Measurements from ENCODE around the gene ECI2. TPM values are rescaled to one million over a fixed set of nuclear protein-coding genes. Genes with fewer than 3 reads are reported as not detected.

The ECI2 gene
- total RNA-seq = 10 to 100 TPM; 29.3 to 61.0 (median 34.8) TPM
- polyA plus RNA-seq = 10 to 100 TPM; 25.9 to 34.9 (median 26.1) TPM
- long read RNA-seq, donor 1, transcript ECI2-201 (10 exons, 1,380 nt) = minor isoform, 8 of 20 reads
- long read RNA-seq, donor 1, transcript ECI2-202 (10 exons, 1,407 nt) = major isoform, 12 of 20 reads
- long read RNA-seq, donor 1, partial matches to known transcripts = 0 of 20 reads
- long read RNA-seq, donor 1, other reads (novel, unspliced or antisense) = 0 of 20 reads
- long read RNA-seq, donor 2, transcript ECI2-202 (10 exons, 1,407 nt) = minor isoform, 9 of 29 reads
- long read RNA-seq, donor 2, transcript ECI2-201 (10 exons, 1,380 nt) = major isoform, 14 of 29 reads
- long read RNA-seq, donor 2, partial matches to known transcripts = 5 of 29 reads
- long read RNA-seq, donor 2, other reads (novel, unspliced or antisense) = 0 of 29 reads

- DNase-seq = peak; percentile 96
- H3K9me3 ChIP-seq = peaks cover 0 to 6% (median 0%) of the 10 kb centered on the region in 8 donors
- intact Hi-C loops (cut with DNase I; ENCODE audit: low total_unique reads) = loop anchor here (10.0 kb wide), 1 partner anchor 110 kb away; a partner anchor contains a TSS
- peak within 1 kb of the TSS; percentile 79 to 93 (median 90) for H3K27ac ChIP-seq
- peak in 1 of 11 experiments; percentile 14 for TF ChIP-seq CTCF (IDR thresholded peaks at IDR 0.05 in 8 of 11, conservative IDR thresholded peaks at IDR 0.05 in 3 of 11)
- TF ChIP-seq POLR2AphosphoS5 (IDR thresholded peaks at IDR 0.05) = peak; percentile 85 to 90 (median 85)
- TF ChIP-seq POLR2A (IDR thresholded peaks at IDR 0.05) = no peak
- H3K4me3 ChIP-seq = peak within 1 kb of the TSS; percentile 63 to 89 (median 82)
- peaks cover 8 to 53% (median 33%) of the 10 kb centered on the region in 6 donors for H3K4me1 ChIP-seq
- H3K36me3 ChIP-seq = peaks cover 0 to 34% (median 17%) of the 10 kb centered on the region in 6 donors
- 1% methylated on average over 17 to 66 of the region's 66 CpGs for WGBS, 5 donors
- no peaks in the 10 kb centered on the region for H3K27me3 ChIP-seq (replicated peaks in 1 of 7)
Observed at GRCh38 chr6:4134841-4135664, at the start of gene ECI2. ECI2 (minus strand) TSS chr6:4135575; CDS start chr6:4135560, 15 bp downstream.

- intact Hi-C loops (cut with DNase I; ENCODE audit: low total_unique reads) = no loop called here
- peaks cover 0 to 7% (median 0%) of the 10 kb centered on the region in 6 donors for H3K36me3 ChIP-seq
- no peak for DNase-seq
- H3K4me1 ChIP-seq = no peaks in the 10 kb centered on the region
- H3K27ac ChIP-seq = no peak overlapping the region
- H3K27me3 ChIP-seq (replicated peaks in 1 of 7) = no peaks in the 10 kb centered on the region
- no peaks in the 10 kb centered on the region for H3K9me3 ChIP-seq
- TF ChIP-seq POLR2AphosphoS5 (IDR thresholded peaks at IDR 0.05) = no peak
- TF ChIP-seq POLR2A (IDR thresholded peaks at IDR 0.05) = no peak
- no peak for TF ChIP-seq CTCF (IDR thresholded peaks at IDR 0.05 in 8 of 11, conservative IDR thresholded peaks at IDR 0.05 in 3 of 11)
- WGBS, 5 donors = 82 to 89% (median 88%) methylated on average over 8 to 9 of the region's 9 CpGs
- no peak overlapping the region for H3K4me3 ChIP-seq
Observed at GRCh38 chr6:4180652-4181255, 45.4 kb upstream of the ECI2 start.

- Histone ChIP-seq H3K9me3 (no peaks in the 10 kb centered on the region), H3K27ac (no peak overlapping the region), H3K36me3 (peaks cover 0 to 7% (median 0%) of the 10 kb centered on the region in 6 donors), H3K27me3 (replicated peaks in 1 of 7) (no peaks in the 10 kb centered on the region), H3K4me3 (no peak overlapping the region), H3K4me1 (no peaks in the 10 kb centered on the region)
- 83 to 90% (median 86%) methylated on average over 4 of the region's 4 CpGs for WGBS, 5 donors
- TF ChIP-seq POLR2AphosphoS5 (IDR thresholded peaks at IDR 0.05) (no peak), CTCF (IDR thresholded peaks at IDR 0.05 in 8 of 11, conservative IDR thresholded peaks at IDR 0.05 in 3 of 11) (no peak), POLR2A (IDR thresholded peaks at IDR 0.05) (no peak)
- no peak for DNase-seq
- intact Hi-C loops (cut with DNase I; ENCODE audit: low total_unique reads) = no loop called here
Observed at GRCh38 chr6:4179960-4180651, 44.7 kb upstream of the ECI2 start.
